ENCODE results near the gene STAG1.

GRCh38 chr3:136626493-136626892 is 125.7 kb downstream of the STAG1 start:
- no peak for TF ChIP-seq CTCF (IDR thresholded peaks at IDR 0.05)
- no peak for TF ChIP-seq POLR2A (IDR thresholded peaks at IDR 0.05)

Data from body of pancreas (tissue), 4 donors.